Endodermal cell (in vitro differentiated cells): Measurements from ENCODE around the gene MICU2. TPM values are rescaled to one million over a fixed set of nuclear protein-coding genes. Genes with fewer than 3 reads are reported as not detected.

Source experiments
- DNase-seq: peaks from one replicate; pipeline ENCODE4 v3.0.0-alpha.2; 2017
- H3K27ac ChIP-seq: 2 replicates; pipeline ENCODE4 v1.5.1; 2013; ENCODE audit warnings: mild to moderate bottlenecking, low read depth, low read length, moderate library complexity
- H3K27me3 ChIP-seq: 2 replicates; pipeline ENCODE4 v1.6.1; 2013; ENCODE audit warnings: mild to moderate bottlenecking, low read length, moderate library complexity; ENCODE audit not compliant: insufficient read depth, control insufficient read depth, poor library complexity, severe bottlenecking
- H3K36me3 ChIP-seq: 2 replicates; pipeline ENCODE4 v1.7.0; 2013; ENCODE audit warnings: mild to moderate bottlenecking, low read length, moderate library complexity; ENCODE audit not compliant: control insufficient read depth, insufficient read depth
- H3K4me1 ChIP-seq: one replicate; pipeline ENCODE4 v1.7.0; 2013; ENCODE audit warnings: low read length; ENCODE audit not compliant: control insufficient read depth, insufficient read depth
- H3K4me3 ChIP-seq: 2 replicates; pipeline ENCODE4 v1.5.1; 2013; ENCODE audit warnings: mild to moderate bottlenecking, low read length, moderate library complexity
- H3K9ac ChIP-seq: 2 replicates; pipeline ENCODE4 v1.6.1; 2013; ENCODE audit warnings: mild to moderate bottlenecking, low read length, moderate library complexity; ENCODE audit not compliant: poor library complexity, severe bottlenecking; ENCODE audit errors: extremely low read depth
- H3K9me3 ChIP-seq: 2 replicates; pipeline ENCODE4 v1.6.1; 2013; ENCODE audit warnings: mild to moderate bottlenecking, low read length, moderate library complexity; ENCODE audit not compliant: control insufficient read depth
- H3K27ac Mint-ChIP-seq: 2 replicates; pipeline ENCODE4 v1.8.0; 2020; ENCODE audit warnings: mixed read lengths
- H3K27me3 Mint-ChIP-seq: 2 replicates; pipeline ENCODE4 v1.8.0; 2021; ENCODE audit warnings: mild to moderate bottlenecking, mixed read lengths; ENCODE audit not compliant: insufficient read depth
- H3K36me3 Mint-ChIP-seq: 2 replicates; pipeline ENCODE4 v1.8.0; 2020; ENCODE audit warnings: low read depth, mixed read lengths
- H3K4me1 Mint-ChIP-seq: 2 replicates; pipeline ENCODE4 v1.8.0; 2020; ENCODE audit warnings: mixed read lengths
- H3K4me3 Mint-ChIP-seq: 2 replicates; pipeline ENCODE4 v1.8.0; 2020; ENCODE audit warnings: mild to moderate bottlenecking, moderate library complexity, mixed read lengths
- H3K9me3 Mint-ChIP-seq: 2 replicates; pipeline ENCODE4 v1.8.0; 2020; ENCODE audit warnings: mild to moderate bottlenecking, mixed read lengths
- WGBS, 2 experiments: methylation state at CpG; one replicate each; pipeline versions ENCODE4 v1.1.5 to v1.1.7; 2013; ENCODE audit warnings: missing lambda C conversion rate in 2 of 2, mixed read lengths in 1 of 2; ENCODE audit not compliant: insufficient coverage in 1 of 2, insufficient read length in 1 of 2; 5-methylcytosine and 5-hydroxymethylcytosine counted together
- total RNA-seq, 2 donors: library from RNA; stranded (reverse); fragmentation: NEBNext Ultra II Directional in 1 of 2; extraction: Animal tissue kit (Norgen Biotek cat#: 25700) in 1 of 2; gene quantifications; 2 replicates in 1 of 2; 3 replicates in 1 of 2; pipeline ENCODE4 v1.2.1, GENCODE V29; 2021
- TF ChIP-seq, protein P1 (sequence below): fragments of 200-600 bp; sonication (generic); conservative IDR thresholded peaks from 2 replicates; pipeline ENCODE4 v1.5.0; 2021; ENCODE audit warnings: antibody characterized with exemption, mild to moderate bottlenecking

Gene MICU2
- total RNA-seq, 2 donors from 2014 or later = 39.1 to 45.7 TPM

DNA sequence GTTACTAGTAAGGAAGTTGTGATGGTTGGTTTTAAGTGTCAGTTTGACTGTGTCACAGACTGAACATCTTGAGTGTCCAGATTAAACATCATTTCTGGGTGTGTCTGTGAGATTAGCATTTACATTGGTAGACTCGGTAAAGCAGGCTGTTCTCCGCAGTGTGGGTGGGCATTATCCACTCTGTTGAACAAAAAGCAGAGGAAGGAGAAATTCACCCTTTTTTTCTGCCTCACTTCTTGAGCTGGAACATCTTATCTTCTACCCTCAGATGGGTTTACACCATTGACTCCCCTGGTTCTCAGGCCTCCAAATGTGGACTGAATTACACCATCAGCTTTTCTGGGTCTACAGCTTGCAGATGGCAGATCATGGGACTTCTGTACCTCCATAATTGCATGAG lies 81.1 kb downstream of the MICU2 start:
- WGBS, 2 experiments = 92% methylated on average over 2 of the region's 2 CpGs; no CpG with 5 or more reads in 1 of the 2 experiments
- H3K27me3 ChIP-seq = no peaks in the 10 kb centered on the region
- Mint-ChIP-seq H3K27me3 (no peaks in the 10 kb centered on the region), H3K9me3 (no peaks in the 10 kb centered on the region), H3K4me3 (no peak overlapping the region), H3K36me3 (peaks cover 24% of the 10 kb centered on the region), H3K27ac (no peak overlapping the region), H3K4me1 (no peaks in the 10 kb centered on the region)
- H3K36me3 ChIP-seq = peaks cover 20% of the 10 kb centered on the region
- no peaks in the 10 kb centered on the region for H3K4me1 ChIP-seq
- no peak for DNase-seq
- no peak overlapping the region for H3K9ac ChIP-seq
- TF ChIP-seq, protein P1, sequence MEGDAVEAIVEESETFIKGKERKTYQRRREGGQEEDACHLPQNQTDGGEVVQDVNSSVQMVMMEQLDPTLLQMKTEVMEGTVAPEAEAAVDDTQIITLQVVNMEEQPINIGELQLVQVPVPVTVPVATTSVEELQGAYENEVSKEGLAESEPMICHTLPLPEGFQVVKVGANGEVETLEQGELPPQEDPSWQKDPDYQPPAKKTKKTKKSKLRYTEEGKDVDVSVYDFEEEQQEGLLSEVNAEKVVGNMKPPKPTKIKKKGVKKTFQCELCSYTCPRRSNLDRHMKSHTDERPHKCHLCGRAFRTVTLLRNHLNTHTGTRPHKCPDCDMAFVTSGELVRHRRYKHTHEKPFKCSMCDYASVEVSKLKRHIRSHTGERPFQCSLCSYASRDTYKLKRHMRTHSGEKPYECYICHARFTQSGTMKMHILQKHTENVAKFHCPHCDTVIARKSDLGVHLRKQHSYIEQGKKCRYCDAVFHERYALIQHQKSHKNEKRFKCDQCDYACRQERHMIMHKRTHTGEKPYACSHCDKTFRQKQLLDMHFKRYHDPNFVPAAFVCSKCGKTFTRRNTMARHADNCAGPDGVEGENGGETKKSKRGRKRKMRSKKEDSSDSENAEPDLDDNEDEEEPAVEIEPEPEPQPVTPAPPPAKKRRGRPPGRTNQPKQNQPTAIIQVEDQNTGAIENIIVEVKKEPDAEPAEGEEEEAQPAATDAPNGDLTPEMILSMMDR = no peak
- no peak overlapping the region for H3K27ac ChIP-seq
- no peaks in the 10 kb centered on the region for H3K9me3 ChIP-seq
- H3K4me3 ChIP-seq = no peak overlapping the region

DNA sequence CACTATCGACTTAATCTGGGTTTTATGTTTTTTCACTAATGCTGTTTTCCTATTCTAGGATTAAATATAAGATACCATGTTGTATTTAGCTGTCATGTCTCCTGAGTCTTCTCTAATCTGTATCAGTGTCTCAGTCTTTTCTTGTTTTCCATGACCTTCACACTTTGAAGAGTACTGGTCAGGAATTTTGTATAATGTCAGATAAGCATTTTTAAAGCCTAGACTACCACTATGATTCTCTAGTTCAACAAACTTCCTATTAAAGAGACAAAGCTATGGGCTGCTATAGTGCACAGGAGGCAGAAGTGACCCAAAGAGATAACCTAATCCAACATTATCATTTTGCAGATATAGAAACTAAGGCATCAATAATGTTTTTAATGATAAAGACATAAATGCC lies 81.8 kb downstream of the MICU2 start:
- Mint-ChIP-seq H3K9me3 (no peaks in the 10 kb centered on the region), H3K4me3 (no peak overlapping the region), H3K36me3 (peaks cover 24% of the 10 kb centered on the region), H3K27me3 (no peaks in the 10 kb centered on the region), H3K4me1 (no peaks in the 10 kb centered on the region), H3K27ac (no peak overlapping the region)
- WGBS, 2 experiments = 100% methylated on average over 1 of the region's 1 CpG; no CpG with 5 or more reads in 1 of the 2 experiments
- no peak for DNase-seq
- Histone ChIP-seq H3K36me3 (peaks cover 20% of the 10 kb centered on the region), H3K4me3 (no peak overlapping the region), H3K9ac (no peak overlapping the region), H3K27me3 (no peaks in the 10 kb centered on the region), H3K4me1 (no peaks in the 10 kb centered on the region), H3K27ac (no peak overlapping the region), H3K9me3 (no peaks in the 10 kb centered on the region)
- TF ChIP-seq, protein P1 = no peak

- H3K27me3 Mint-ChIP-seq = no peaks in the 10 kb centered on the region
- peaks cover 24% of the 10 kb centered on the region for H3K36me3 Mint-ChIP-seq
- TF ChIP-seq, protein P1 = no peak
- H3K9me3 Mint-ChIP-seq = peaks cover 2% of the 10 kb centered on the region
- H3K4me3 Mint-ChIP-seq = no peak overlapping the region
- Histone ChIP-seq H3K27me3 (no peaks in the 10 kb centered on the region), H3K36me3 (peaks cover 19% of the 10 kb centered on the region), H3K4me1 (no peaks in the 10 kb centered on the region), H3K4me3 (no peak overlapping the region), H3K9me3 (no peaks in the 10 kb centered on the region), H3K27ac (no peak overlapping the region), H3K9ac (no peak overlapping the region)
- no peak overlapping the region for H3K27ac Mint-ChIP-seq
- no peak for DNase-seq
- 87 to 97% methylated on average over 6 to 7 of the region's 8 CpGs for WGBS, 2 experiments
- no peaks in the 10 kb centered on the region for H3K4me1 Mint-ChIP-seq
These were observed 85.3 kb downstream of the MICU2 start for GRCh38 chr13:21518617-21519144.
